Cardiac fibroblast (primary cell): ENCODE measurements around the gene ZFP36.

Experiments
- DNase-seq, 2 donors: peaks; one replicate each; pipeline versions ENCODE4 v3.0.0 to v3.0.0-alpha.2; 2010; ENCODE audit warnings: low read depth in 2 of 2
- H3K4me3 ChIP-seq, 2 donors: replicated peaks in 1 of 2; 1 replicate in 1 of 2; 2 replicates in 1 of 2; pipeline ENCODE4 v1.5.1; 2011; ENCODE audit warnings: low read depth in 2 of 2, low read length in 2 of 2, mild to moderate bottlenecking in 2 of 2, moderate library complexity in 1 of 2
- CTCF ChIP-seq: IDR thresholded peaks from one replicate; pipeline ENCODE4 v1.5.1; 2011; ENCODE audit warnings: low read depth, mild to moderate bottlenecking, low read length, inconsistent platforms

ZFP36 gene

GRCh38 chr19:39406656-39407409 is at the start of gene ZFP36:
Gene ZFP36 (plus strand): TSS chr19:39406847. CDS start chr19:39406905, 58 bp downstream.
- TF ChIP-seq CTCF: no peak
- peak within 1 kb of the TSS; percentile 92 to 96 for H3K4me3 ChIP-seq
- peak; percentile 86 to 95 for DNase-seq

DNA sequence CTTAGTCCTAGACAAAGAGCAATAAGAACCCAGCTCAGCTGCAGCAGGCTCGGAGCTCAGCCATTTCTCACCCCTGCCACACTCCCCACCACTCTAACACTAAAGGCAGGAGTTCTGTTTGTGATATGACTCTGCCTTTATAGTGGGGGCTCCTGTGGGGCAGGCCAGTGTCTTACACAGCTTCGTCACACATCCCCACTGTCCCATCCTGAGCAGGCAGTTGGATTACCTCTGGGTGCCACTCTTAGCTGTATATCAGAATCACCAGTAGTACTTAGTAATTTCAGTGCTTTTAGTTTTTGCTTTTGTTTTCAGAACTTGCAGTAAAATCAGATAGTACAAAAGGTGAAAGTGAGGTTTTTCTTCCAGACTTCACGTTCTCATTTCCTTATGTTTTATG is 47.6 kb upstream of the ZFP36 start:
- TF ChIP-seq CTCF: no peak
- no peak overlapping the region for H3K4me3 ChIP-seq
- no peak for DNase-seq

- no peak for TF ChIP-seq CTCF
- no peak overlapping the region for H3K4me3 ChIP-seq
- no peak for DNase-seq
These were observed 46.0 kb upstream of the ZFP36 start for GRCh38 chr19:39360599-39360998.

- no peak overlapping the region for H3K4me3 ChIP-seq
- no peak for TF ChIP-seq CTCF
- peak; percentile 68 to 70 for DNase-seq
These were observed 43.7 kb upstream of the ZFP36 start for GRCh38 chr19:39362682-39363657.

DNA sequence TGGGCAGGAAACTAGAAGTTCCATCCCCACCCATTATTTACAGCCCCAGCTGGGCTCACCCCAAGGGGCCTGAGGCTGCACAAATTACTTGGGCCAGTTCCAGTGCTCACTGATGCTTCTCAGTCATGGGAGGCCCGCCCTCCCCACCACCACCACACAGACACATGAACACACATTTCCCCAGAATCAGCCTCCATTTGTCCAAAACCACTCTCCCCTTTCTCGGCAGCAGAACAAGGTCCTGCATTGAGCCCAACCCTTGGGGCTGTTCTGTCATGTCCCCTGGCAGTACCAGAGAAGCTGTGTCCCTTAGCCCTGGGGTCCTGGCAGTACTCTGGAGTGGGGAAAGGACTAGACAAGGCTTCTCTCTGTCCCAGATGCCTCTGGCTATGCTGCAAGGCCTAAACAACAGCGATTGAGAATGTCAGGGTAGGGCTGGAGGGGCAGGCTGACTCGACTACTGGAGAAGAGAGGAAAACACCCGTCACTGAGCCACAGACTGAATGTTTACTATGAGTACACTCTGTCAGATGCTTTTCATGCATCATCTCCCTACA is 42.7 kb upstream of the ZFP36 start:
- peak; percentile 36 to 52 for DNase-seq
- H3K4me3 ChIP-seq: no peak overlapping the region
- TF ChIP-seq CTCF: no peak

DNA sequence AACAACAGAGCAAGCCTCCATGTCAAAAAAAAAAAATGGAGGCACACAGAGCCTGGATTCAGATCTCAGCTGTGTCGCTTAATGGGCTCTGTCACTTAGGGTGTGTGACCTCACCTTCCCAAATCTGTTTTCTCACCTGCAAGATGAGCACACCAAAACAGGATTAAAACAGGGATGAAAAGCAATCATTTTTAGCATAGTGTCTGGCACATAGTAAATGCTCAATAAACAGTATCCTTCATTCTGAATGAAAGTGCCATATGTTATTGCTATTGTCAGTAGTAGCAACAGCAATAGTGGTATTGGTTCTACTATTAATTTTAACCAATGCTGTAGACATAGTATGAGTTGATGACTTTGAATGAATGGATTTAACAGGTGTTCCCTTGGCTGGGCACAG is 41.1 kb upstream of the ZFP36 start:
- DNase-seq: no peak
- no peak for TF ChIP-seq CTCF
- H3K4me3 ChIP-seq: no peak overlapping the region
